IPS-20b (cell line): ENCODE data around the gene BRMS1L.
"Not testable (repeated sequence)": the region's sequence is repeated elsewhere in the genome, so short reads cannot be mapped to it uniquely, and the experiment has no call there.

Experiments
- H3K27ac ChIP-seq: one replicate; pipeline ENCODE4 v1.5.1; 2013; ENCODE audit warnings: low read length
- H3K27me3 ChIP-seq: 2 replicates; pipeline ENCODE4 v1.6.1; 2013; ENCODE audit warnings: mild to moderate bottlenecking, low read length, inconsistent platforms; ENCODE audit not compliant: insufficient read depth
- H3K36me3 ChIP-seq: 2 replicates; pipeline ENCODE4 v1.6.1; 2013; ENCODE audit warnings: low read depth, mild to moderate bottlenecking, inconsistent platforms, low read length, moderate library complexity; ENCODE audit not compliant: insufficient read depth
- H3K4me1 ChIP-seq: 2 replicates; pipeline ENCODE4 v1.6.1; 2013; ENCODE audit warnings: mild to moderate bottlenecking, control low read depth, inconsistent platforms, low read length, moderate library complexity; ENCODE audit not compliant: insufficient read depth
- H3K4me3 ChIP-seq: 2 replicates; pipeline ENCODE4 v1.5.1; 2013; ENCODE audit warnings: mild to moderate bottlenecking, low read length, inconsistent platforms
- H3K9ac ChIP-seq: 2 replicates; pipeline ENCODE4 v1.6.1; 2013; ENCODE audit warnings: low read depth, mild to moderate bottlenecking, inconsistent platforms, low read length, moderate library complexity
- H3K9me3 ChIP-seq: 2 replicates; pipeline ENCODE4 v1.6.1; 2013; ENCODE audit warnings: mild to moderate bottlenecking, low read depth, low read length, inconsistent platforms; ENCODE audit not compliant: insufficient read depth

The BRMS1L gene, protein sequence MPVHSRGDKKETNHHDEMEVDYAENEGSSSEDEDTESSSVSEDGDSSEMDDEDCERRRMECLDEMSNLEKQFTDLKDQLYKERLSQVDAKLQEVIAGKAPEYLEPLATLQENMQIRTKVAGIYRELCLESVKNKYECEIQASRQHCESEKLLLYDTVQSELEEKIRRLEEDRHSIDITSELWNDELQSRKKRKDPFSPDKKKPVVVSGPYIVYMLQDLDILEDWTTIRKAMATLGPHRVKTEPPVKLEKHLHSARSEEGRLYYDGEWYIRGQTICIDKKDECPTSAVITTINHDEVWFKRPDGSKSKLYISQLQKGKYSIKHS

DNA sequence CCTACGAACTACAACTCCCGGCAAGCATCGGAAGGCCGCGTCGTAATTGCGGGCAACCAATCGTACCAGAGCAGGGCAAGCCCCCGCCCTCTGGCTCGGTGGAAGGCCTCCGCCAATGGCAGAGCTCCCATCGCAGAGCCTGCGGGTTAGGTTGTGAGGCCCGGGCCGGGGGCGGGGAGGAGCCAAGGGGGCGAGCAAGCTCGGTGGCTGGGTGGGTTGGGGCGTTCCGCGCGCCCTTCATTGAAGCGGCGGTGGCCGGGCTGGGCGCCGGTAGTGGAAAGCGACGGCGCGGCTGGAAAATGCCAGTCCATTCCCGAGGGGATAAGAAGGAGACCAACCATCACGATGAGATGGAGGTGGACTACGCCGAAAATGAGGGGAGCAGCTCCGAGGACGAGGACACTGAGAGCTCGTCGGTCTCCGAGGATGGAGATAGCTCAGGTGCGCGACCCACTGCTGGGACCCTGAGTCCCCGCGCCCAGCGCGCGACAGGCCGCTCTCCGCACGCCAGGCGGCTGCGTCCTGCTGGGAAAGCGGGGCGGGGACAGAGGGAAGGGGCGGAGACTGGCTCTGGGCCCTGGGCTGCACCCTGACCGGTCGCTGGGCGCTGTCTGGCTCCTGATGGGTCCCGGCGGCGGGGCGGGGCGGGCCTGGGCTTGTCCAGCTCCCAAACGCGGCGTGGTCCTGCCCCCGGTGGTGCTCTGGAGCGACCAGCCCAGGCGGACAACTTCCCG, at the start of gene BRMS1L:
Gene BRMS1L (plus strand): TSS at position 121 of the 734 bp plus-strand sequence. CDS start 179 bp downstream, at position 300.
- H3K9ac ChIP-seq: peak within 1 kb of the TSS; percentile 90
- no peaks in the 10 kb centered on the region for H3K9me3 ChIP-seq
- H3K27me3 ChIP-seq: no peaks in the 10 kb centered on the region

DNA sequence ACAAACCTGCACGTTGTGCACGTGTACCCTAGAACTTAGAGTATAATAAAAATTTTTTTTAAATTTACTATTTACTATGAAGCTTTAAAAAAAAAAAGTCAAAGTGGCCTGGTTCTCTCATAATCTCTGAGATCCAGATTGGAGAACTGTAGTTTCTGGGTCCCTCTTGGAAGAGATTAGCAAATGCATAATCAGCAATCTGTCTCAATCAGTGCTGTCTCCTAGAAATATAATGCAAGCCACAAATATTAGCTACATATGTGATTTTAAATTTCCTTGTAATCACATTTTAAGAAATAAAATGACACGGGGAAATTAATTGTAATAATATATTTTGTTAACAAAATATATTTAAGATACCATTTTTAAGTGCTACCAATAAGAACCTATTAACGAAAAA, 49.3 kb upstream of the BRMS1L start:
- H3K4me3 ChIP-seq: no peak overlapping the region
- H3K27me3 ChIP-seq: no peaks in the 10 kb centered on the region
- no peaks in the 10 kb centered on the region for H3K36me3 ChIP-seq
- no peaks in the 10 kb centered on the region for H3K4me1 ChIP-seq
- H3K9ac ChIP-seq: no peak overlapping the region
- no peak overlapping the region for H3K27ac ChIP-seq
- no peaks in the 10 kb centered on the region for H3K9me3 ChIP-seq

More for the DNA sequence above, at the start of gene BRMS1L:
- H3K27ac ChIP-seq: no peak within 1 kb of the TSS
- peaks cover 3% of the 10 kb centered on the region; the same call in 1 of the 2 replicates for H3K36me3 ChIP-seq
- H3K4me1 ChIP-seq: no peaks in the 10 kb centered on the region
- peak within 1 kb of the TSS; percentile 93 for H3K4me3 ChIP-seq

DNA sequence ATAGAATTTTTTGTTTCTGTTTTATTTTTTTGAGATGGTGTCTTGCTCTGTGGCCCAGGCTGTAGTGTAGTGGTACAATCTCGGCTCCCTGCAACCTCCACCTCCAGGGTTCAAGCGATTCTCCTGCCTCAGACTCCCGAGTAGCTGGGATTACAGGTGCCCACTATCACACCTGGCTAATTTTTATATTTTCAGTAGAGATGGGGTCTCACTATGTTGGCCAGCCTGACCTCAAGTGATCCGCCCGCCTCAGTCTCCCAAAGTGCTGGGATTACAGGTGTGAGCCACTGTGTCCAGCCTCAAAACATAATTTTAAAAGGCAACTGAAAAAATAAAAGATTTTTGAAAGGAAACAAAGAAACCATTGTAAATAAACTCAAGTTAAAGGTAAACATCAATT, 48.6 kb upstream of the BRMS1L start:
- not testable (repeated sequence) for H3K27ac ChIP-seq, H3K9ac ChIP-seq, H3K27me3 ChIP-seq, H3K9me3 ChIP-seq, H3K4me3 ChIP-seq, H3K4me1 ChIP-seq, H3K36me3 ChIP-seq

DNA sequence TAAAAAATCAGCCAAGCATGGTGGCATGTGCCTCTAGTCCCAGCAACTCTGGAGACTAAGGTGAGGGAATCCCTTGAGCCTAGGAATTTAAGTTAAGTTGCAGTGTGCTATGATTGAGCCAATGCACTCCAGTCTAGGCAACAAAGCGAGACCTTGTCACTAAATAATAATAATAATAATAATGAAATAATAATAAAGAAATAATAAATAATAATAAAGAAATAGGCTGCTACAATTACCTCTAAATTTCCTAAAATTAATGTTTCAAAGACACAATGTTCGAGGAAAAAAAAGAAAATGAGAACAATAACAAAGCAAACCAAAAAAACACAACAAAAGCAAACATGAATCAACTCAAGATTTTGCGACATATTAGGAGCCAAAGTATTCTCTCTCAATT, 46.8 kb upstream of the BRMS1L start:
- H3K36me3 ChIP-seq: no peaks in the 10 kb centered on the region
- H3K27ac ChIP-seq: no peak overlapping the region
- H3K4me1 ChIP-seq: no peaks in the 10 kb centered on the region
- H3K9ac ChIP-seq: no peak overlapping the region
- no peak overlapping the region for H3K4me3 ChIP-seq
- H3K9me3 ChIP-seq: no peaks in the 10 kb centered on the region
- no peaks in the 10 kb centered on the region for H3K27me3 ChIP-seq

DNA sequence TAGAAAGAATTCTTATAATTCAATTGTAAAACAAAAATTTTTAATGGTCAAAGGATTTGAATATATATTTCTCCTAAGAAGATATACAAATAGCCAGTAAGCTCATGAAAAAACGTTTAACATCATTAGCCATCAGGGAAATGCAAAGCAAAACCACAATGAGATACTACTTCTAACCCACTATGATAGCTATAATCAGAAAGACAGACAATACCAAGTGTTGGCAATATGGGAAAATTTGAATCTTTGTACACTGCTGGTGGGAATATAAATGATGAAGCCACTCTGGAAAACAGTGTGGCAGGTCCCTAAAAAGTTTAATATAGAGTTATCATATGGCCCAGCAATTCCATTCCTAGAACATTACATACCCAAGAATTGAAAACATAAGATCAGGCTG, 42.4 kb upstream of the BRMS1L start:
- H3K9ac ChIP-seq: no peak overlapping the region
- H3K9me3 ChIP-seq: no peaks in the 10 kb centered on the region
- H3K4me3 ChIP-seq: no peak overlapping the region
- no peaks in the 10 kb centered on the region for H3K27me3 ChIP-seq
- H3K36me3 ChIP-seq: no peaks in the 10 kb centered on the region
- H3K4me1 ChIP-seq: no peaks in the 10 kb centered on the region
- H3K27ac ChIP-seq: no peak overlapping the region

DNA sequence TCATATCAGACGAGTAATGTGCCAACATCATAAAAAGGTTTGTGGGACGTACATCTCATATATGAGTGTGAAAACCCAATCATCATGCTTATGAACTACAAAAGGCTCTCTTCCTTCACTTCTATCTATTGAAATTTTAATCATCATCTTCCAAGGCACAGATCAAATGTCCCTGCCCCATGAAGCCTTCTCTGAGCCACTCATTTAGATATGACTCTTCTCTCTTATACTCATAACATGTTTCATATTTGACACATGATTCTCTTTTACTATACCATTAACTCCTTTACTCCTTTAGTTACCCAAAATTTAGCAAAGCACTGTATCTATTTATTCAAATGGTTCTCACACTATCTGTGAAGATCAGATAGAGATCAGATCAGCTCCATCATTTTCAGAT, 39.3 kb upstream of the BRMS1L start:
- Histone ChIP-seq H3K4me1 (no peaks in the 10 kb centered on the region), H3K36me3 (no peaks in the 10 kb centered on the region), H3K9ac (no peak overlapping the region), H3K9me3 (no peaks in the 10 kb centered on the region), H3K27me3 (no peaks in the 10 kb centered on the region), H3K4me3 (no peak overlapping the region), H3K27ac (no peak overlapping the region)

DNA sequence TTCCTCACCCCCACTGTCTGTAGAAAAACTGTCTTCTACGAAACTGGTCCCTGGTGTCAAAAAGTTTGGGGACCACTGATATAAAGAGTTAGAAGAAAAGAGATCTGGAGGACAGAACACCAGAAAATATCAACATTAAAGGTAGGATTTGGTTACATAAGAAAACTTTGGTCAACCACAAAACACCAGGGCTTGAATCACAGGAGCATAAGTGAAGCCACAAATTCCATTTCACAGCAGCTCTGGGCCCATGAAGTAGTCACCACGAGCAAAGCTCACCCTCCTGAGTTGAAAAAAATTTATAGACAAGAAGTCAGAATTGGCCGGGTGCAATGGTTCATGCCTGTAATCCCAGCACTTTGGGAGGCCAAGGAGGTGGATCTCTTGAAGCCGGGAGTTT, 36.5 kb upstream of the BRMS1L start:
- Histone ChIP-seq H3K4me3 (no peak overlapping the region), H3K9ac (no peak overlapping the region), H3K36me3 (no peaks in the 10 kb centered on the region), H3K9me3 (no peaks in the 10 kb centered on the region), H3K4me1 (no peaks in the 10 kb centered on the region), H3K27me3 (no peaks in the 10 kb centered on the region), H3K27ac (no peak overlapping the region)

DNA sequence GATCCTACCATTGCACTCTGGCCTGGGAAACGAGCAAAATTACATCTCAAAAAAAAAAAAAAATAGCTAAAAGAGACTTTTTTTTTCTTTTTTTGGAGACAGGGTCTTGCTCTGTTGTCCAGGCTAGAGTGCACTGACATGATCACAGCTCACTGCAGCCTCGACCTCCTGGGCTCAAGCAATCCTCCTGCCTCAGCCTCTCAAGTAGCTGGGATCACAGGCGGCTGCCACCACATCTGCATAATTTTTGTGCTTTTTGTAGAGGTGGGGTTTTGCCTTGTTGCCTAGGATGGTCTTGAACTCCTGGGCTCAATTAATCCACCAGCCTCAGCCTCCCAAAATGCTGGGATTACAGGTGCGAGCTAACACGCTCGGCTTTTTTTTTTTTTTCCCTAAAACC, 28.3 kb upstream of the BRMS1L start:
- Histone ChIP-seq H3K4me3 (no peak overlapping the region), H3K27me3 (no peaks in the 10 kb centered on the region), H3K9me3 (no peaks in the 10 kb centered on the region), H3K9ac (no peak overlapping the region), H3K36me3 (no peaks in the 10 kb centered on the region), H3K4me1 (no peaks in the 10 kb centered on the region), H3K27ac (no peak overlapping the region)

DNA sequence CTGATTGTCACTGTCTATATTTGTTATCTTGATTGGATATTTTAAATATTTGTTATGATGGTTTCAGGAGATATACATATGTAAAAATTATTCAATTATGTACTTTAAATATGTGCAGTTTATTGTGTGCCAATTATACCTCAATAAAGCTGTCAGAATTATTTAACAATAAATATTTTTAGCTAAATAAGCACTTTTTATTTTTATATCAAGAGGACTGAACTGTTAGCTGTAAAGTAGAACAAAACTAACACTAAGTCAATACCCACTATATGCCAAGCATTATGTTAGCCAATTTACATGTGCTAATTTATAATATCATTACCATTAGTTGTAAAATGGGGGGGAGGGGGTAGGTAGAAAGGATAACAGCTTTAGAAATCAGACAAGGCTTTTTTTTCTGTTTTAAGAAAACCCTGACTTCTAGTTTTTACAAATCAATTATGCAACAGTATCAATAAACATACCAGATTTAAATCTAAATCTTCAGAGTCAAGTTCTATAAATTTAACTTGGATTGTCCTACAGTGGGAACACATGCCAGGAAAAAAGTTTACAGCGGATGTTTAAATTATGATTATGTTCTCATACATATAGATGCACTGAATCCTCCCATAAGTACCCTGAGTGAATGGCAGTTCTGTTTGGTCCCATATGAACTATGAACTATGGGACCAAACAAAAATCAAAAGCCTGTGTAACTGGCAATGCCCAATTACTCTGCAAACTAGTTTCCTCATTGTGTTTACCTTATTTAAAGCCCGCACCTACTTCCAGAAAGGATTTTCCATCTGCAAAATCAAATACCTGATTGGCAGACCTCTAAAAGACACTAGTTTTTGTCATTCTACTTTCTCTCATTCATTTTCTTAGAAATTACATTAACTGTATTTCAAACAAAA, 19.9 kb upstream of the BRMS1L start:
- H3K36me3 ChIP-seq: no peaks in the 10 kb centered on the region
- H3K9ac ChIP-seq: no peak overlapping the region
- no peaks in the 10 kb centered on the region for H3K9me3 ChIP-seq
- no peak overlapping the region for H3K4me3 ChIP-seq
- H3K27ac ChIP-seq: no peak overlapping the region
- H3K4me1 ChIP-seq: peaks cover 10% of the 10 kb centered on the region; the same call in 1 of the 2 replicates
- H3K27me3 ChIP-seq: no peaks in the 10 kb centered on the region

DNA sequence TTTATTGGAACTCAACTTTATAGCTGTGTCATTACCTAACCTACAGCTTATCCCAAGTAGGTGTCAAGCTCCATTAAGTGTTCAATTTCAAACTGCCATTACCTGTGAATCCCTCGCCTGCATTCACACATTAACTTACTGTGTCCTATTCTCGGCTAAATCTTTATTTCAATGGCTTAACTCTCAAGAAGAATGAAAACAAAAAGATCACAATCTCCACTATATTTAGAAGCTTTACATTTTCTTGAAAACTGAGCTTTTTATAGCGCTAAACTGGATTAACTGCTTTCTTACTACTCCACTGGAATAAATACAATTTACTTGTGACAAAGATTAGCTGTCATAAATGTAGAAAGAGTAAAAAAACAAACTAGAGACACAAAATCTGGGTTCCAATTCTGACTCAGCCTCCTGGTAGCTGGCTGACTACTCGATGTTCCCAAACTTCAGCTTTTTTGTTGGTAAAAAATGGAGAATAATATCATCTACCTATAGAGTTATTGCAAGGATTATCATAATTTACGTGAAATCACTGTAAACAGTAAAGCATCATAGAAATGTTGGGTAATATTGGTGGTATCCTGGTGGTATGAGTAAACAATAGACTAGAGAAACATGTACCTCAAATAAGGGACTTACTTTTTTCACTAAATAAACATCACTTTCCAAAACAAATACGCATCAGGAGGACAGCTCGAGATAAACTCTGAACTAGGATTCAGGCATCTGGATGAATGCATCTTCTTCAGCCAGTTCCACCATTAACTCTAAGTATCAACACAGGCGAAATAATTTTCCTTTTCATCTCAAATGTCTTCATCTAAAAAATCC, 18.8 kb upstream of the BRMS1L start:
- Histone ChIP-seq H3K27me3 (no peaks in the 10 kb centered on the region), H3K27ac (no peak overlapping the region), H3K36me3 (no peaks in the 10 kb centered on the region), H3K4me3 (peak overlapping the region; percentile 88), H3K4me1 (peaks cover 10% of the 10 kb centered on the region; the same call in 1 of the 2 replicates), H3K9ac (peak overlapping the region; percentile 15; the same call in 1 of the 2 replicates), H3K9me3 (no peaks in the 10 kb centered on the region; the same call in 1 of the 2 replicates)
